Amygdala (tissue), 56 donors: Measurements from ENCODE around the gene MRPL37.
"Not testable (repeated sequence)": the region's sequence is repeated elsewhere in the genome, so short reads cannot be mapped to it uniquely, and the experiment has no call there.

ENCODE experiments used
- DNase-seq, 56 donors: peaks; one replicate each; lab custom pipeline; 2025; lab: John Stamatoyannopoulos, UW

Gene MRPL37

DNA sequence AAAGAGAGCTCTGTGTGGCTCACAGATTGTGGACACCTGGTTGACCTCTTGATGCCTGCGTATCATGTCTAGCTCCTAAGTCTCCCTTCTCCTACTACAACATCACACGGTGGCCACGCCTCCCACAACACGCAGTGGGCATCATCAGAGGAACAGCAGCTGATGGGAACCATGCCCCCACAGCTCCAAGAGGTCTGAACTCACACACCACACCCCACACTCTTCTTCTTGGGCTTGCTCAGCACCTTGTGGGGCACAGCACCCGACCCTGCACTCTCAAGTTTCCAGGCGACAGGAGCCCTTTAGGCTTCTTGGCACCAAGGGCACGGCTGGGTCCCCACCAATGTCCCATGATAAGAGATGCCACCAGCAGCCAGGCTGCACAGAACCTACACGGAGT, 28.4 kb upstream of the MRPL37 start:
- no peak for DNase-seq

DNA sequence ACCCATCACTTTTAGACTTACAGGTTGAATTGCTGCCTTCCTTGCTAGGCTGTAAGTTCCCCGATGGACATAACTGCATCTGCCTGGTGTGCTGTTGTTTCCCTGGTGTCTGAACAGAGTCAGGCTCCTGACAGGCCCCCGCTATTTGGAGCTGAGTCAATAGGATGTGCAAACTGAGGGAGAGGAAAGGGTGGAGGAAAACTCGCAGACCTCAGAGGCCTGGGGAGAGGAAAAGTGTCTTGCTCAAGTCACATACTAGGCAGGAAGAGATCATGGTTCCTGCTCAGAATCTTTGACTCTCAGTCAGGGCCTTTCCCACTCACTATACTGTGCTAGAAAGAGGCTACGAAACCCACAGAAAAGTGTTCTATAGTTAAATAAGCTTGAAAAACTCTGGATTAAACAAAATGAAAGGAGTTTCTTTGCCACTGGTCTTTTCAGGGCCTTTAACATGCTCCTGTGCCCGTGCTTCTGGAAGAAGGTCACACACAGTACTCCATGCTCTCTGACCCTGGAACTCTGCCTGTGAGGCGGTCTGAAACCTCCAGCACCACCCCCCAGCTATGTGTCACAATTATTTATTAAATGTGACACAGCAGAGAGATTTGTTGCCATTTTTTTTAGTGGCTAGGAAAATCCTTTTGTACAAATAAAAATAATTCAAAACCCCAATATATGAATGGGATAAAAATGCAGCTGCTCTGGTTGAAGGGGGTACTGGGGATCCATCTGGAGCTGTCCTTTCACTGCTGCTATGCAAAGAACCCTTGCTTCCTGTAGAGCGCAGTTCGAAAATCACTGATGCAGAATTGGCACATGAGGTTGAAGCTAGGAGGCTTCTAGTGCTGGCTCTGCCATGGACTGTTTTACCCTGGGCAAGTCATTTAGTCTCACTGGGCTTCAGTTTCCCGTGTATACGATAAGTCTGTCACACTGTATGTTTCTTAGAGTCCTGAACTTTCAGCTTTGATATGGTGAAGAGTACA, 27.1 kb upstream of the MRPL37 start:
- DNase-seq = peak in 1 of 56 donors; percentile 18

DNA sequence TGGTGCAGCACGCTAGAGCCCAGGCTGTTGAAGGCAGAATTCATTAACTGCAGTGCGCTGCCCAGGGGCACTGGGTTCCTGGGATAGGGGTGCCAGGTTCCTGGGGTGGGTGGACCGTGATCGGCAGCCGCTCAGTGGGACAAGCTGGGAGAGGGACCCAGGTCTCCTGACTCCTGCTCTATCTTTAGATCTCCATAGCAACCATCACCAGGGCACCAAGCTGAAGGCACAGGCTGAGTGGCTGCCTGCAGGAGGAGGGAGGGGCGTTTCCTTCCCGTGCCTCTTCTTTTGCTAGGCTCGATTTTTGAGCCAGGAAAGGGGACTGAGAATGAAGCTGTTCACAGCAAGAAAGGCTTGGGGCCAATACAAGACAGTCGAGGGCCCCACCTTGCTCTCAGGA, 26.3 kb upstream of the MRPL37 start:
- DNase-seq = peak in 31 of 56 donors; percentile 5 to 66 (median 39)

DNA sequence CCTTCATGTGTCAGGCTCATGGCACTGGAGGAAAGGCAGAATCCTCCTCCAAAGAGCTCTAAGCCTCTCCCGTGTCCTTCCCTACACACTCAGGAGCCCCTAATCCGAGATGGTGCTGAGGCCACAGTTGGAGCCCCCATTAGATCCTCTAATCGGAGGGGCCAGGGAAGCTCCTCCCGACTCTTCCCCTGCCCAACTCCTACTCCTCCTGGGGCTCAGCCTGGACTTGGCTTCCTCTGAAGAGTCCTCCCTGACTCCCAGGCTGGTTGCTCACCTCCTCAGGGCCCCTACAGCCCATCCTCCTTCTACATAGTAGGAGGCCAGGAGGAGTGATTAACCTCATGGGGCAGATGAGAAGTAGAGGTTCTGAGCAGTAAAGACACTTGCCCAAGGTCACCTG, 25.9 kb upstream of the MRPL37 start:
- DNase-seq = no peak

DNA sequence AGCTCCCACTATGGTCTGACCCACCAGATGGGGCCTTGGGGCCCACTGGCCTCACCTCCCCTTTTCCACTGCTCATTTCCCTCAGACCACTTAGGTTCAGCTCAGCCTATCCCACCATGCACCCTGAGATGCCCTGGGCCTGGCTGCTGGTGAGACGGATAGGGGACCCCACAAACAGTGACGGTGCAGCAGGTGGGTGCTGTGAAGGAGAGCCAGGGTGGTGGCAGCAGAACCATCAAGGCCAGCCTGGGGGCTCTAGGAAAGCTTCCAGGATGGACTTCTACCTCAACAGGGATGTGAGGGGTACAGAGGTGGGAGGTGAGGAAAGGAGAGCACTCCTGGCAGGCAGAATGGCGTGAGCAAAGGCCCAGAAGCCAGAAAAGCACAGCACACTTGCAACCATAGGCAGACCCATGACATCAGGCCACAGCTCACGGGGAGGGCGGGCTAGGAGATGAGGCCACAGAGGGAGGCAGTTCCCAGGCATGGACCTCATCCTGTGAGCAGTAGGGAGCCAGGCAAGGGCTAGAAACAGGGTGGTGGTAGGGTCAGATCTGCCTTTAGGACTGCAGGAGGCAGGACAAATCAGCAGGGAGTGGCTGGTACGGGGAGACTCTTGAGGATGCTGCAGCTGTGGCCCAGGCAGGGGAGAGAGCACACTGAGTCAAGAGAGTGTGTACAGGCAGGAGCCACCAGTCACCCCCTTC, 23.2 kb upstream of the MRPL37 start:
- DNase-seq = no peak

DNA sequence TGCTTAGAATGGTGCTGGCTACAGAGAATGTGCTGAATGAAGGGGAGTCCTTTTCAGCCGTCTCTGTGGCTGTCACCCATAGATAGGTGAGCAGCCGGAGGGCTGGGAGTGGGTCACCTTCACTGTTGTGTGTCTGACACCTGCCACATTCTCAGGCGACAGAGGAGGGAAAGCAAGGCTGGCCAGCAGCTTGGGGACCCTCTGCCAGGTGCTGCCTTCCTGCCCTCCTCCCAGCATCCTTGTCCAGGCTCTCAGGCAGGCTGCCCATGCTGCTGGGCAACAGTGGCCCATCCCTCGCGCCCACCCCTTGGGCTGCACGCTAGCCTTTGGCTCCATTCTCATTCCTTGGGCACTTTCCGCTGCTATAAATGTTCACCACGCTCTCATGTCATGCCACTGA, 22.2 kb upstream of the MRPL37 start:
- no peak for DNase-seq

DNA sequence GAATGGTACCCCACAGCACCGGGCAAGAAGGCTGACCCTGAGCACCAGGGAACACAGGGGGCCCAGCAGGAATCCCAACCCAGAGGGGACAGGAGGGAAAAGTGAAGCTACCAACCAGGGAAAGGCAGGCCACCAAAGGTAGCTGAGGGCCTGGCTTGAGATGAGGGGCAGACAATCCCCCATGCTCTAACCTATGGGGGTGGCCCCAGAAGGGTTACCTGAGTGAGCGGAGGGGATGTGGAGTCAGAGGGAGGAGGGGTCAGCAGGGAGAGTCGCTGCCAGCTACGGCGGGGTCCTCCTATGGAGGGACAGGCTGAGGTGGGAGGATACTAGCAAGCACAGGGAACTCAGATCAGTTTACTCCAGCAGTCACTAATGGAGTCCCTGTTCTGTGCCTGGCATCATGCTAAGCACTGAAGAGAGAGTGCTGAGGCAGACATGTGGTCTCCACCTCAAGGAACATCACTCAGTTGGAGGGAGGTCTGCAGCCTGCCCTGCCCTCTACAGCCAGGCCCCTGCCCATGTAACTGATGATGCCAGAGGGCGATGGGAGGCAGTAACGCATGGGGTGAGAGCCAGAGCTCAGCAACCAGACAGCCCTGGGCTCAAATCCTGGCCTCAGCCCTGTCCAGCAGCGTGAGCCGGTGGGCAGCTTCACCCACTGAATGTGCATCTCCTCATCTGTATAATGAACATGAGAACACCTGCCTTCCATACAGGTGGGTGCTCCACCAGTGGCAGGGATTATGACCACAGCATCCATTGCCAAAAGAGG, 21.5 kb upstream of the MRPL37 start:
- DNase-seq = no peak

DNA sequence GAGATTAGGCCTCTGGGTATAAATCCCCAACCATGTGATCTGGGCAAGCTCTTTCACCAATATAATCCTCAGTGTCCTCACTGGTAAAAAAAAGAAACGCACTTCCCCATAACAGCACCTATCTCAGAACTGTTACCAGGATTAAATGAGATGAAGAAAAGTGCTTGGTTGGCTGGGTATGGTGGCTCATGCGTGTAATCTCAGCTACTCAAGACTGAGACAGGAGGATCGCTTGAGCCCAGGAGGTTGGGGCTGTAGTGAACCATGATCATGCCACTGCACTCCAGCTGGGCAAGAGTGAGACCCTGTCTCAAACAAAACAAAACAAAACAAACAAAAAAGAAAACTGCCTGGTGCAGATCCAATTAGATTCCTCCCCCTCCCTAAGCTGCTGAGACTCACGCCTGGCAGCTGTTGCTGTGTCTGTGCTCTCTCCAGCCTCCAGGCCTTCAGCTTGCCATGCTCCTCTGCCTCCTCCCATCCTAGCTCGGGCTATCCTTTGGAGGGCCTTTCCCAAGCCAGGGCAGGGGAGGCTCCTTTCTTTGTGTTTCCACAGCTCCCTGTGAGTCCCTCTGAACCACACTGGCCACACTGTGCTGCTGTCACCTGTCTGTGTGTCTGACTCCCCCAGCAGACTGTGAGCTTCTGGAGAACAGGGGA, 19.1 kb upstream of the MRPL37 start:
- no peak for DNase-seq

DNA sequence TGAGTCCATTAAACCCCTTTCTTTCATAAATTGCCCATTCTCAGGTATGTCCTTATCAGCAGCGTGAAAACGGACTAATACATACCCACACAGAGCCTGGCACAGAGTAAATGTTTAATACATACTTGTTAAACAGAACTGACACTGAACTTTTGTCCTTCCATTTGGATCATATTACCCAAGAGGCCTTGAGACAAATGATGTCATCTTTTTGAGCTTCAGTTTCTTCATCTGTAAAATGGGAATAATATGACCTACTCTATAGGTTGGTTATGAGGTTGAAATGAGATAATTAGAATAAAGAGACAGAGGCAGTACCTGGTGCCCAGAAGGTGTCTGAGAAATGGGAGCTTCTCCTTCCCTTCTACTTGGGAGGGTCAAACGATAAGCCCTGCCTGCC, 13.9 kb upstream of the MRPL37 start:
- DNase-seq = no peak

DNA sequence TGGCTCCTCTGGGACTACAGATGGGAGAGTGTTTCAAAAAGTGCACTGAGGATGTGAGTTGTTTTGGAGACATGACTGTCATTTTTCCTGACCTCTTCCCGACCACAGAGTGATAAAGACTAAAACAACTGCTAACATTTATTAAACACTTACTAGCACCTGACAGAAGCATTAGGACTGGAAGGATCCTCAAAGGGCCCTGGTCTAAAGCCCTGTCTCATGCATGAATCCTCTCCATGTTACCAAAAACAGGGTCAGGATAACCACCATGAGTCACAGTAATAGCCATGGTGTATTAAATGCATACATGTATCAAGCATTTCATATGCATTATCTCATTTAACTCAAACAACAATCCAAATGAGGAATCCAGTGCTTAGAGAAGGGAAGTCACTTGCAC, 11.7 kb upstream of the MRPL37 start:
- no peak for DNase-seq

DNA sequence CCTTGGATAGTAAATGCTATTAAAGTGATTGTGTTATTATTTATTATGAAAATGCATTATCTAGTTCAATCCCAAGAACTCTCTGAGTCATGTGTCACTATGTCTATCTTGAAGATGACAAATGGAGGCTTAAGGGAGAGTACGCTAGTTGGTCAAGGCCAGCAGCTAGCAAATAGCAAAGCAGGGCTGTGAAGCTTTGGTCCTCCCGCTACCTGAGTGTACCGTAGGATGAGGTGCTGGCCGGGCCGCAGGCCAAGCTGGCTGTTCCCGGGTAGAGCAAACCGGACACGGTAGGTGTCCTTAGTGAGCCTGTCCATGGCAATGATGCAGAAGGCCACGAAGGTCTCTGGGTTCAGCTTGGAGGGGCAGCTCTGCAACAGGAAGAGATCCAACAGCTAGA, 9.4 kb upstream of the MRPL37 start:
- no peak for DNase-seq

DNA sequence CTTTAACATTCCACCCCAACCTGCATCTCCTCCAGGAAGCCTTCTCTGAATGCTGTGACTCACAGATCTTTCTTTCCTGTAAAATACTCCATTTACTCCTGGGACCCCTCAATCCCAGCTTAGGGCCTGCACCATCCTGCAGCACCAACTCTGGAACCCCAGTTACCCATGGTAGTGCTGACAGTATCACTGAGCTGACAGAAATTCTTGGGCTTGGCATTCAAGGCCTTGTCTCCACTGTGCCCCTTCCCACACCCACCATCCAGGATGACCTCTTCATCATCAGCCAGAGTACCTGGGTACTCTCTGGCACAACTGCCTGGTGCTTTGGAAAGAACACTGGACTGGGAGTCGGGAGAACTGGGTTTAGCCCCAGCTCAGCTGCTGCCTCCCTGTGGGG, 8.4 kb upstream of the MRPL37 start:
- no peak for DNase-seq

DNA sequence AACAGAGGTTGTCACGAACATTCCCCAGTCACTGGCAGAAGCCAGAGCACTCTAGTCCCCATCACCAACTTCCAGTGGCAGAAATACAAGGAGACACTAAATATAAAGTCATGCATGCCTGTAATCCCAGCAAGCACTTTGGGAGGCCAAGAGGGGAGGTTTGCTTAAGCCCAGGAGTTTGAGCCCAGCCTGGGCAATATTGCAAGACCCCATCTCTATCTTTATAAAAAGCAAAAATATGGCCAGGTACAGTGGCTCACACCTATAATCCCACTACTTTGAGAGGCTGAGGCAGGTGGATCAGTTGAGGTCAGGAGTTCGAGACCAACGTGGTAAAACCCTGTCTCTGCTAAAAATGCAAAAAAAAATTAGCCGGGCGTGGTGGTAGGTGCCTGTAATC, 6.5 kb upstream of the MRPL37 start:
- no peak for DNase-seq

DNA sequence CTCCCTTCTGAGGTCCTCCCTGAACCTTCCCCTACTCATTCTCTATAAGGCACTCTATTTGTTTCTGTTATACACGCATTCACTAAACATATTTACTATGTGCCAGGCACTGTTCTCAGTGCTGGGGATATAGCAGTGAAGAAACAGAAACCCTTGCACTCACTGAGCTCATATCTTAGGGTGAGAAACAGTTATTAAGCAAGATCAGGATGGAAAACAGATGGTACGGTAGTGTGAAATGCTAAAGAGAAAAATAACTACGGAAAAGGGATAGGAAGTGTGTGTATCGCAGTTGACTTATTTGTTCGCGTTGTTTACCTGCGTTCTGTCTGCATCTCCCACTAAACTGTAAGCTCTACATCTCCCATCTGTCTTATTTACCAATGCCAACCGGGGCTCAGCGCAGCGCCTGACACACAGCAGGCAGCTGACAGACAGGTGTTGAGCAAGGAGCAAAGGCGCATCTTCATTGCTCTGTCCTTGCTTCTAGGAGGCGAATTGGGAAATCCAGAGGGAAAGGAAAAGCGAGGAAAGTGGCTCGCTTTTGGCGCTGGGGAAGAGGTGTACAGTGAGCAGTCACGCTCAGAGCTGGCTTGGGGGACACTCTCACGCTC, 709 bp upstream of the MRPL37 start:
- DNase-seq = peak in 1 of 56 donors; percentile 56

DNA sequence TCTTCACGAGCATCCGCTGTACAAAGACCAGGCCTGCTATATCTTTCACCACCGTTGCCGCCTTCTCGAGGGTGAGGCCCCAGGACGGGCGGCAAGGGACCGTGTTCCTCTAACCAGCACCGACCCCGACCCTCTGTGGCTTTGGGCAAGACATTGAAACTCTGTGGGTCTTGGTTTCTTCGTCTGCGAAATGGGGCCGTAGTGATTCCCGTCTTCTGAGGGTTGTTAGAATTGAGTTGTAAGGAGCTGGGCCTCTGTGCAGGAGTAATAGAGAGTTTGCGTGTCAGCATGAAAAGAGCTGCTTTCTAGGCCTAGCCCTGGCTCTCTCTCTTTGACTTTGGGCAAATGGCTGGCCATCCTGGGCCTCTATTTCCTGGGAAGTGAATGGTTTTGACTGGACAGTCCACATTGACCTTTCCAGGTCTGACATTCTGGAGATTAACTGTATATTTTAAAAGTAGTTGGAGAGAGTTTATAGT, 591 bp downstream of the MRPL37 start:
- peak in 1 of 56 donors; percentile 25 for DNase-seq

DNA sequence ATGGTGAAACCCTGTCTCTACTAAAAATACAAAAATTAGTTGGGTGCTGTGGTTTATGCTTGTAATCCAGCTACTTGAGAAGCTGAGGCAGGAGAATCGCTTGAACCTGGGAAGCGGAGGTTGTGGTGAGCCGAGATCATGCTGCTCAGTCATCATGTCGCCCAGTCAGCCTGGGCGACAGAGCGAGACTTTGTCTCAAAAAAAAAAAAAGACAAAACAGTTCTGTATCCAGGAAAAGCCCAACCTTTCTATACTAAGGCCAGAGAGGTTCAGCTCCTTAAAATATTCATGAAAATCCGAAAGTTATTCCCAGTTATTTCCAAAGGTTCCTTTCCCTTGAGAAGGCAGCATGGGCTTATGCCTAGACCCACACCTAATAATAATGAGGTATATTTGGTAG, 4.2 kb downstream of the MRPL37 start:
- DNase-seq = no peak

DNA sequence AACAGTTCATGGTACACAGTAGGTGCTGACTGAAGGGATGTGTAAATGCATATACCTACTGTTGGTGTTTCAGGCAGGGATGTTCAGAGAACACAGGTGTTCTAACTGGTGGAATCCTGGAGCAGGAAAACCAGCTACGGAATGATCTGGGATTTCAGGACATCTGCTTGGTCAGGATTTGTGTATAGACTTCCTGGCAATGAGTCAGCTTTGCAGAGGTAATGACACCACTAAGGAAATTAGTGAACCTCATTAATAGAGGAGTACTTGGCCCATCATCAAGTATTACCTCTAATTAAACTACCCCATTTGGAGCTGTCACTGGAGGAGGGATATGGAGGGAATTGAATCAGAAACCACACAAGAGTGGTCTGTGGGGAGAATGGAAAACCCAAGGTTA, 7.3 kb downstream of the MRPL37 start:
- DNase-seq = no peak

DNA sequence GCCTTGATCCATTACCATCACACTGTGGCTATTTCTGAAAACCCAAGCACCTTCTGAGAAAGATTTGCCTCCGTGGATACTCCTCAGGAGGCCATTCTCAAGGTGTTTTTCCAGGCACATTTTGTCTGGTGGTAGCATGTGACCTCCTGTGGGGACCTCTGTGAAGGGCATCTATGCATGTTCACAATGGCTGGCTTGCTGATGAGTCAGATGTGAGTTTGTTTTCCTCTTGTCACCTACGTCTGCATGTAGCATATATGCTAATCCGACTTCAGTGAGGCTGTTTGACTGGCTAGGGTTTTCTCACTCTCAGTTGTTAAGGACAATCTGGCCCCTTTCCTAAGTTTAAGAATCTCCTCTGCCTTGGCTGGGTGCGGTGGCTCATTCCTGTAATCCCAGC, 7.9 kb downstream of the MRPL37 start:
- not testable (repeated sequence) for DNase-seq

DNA sequence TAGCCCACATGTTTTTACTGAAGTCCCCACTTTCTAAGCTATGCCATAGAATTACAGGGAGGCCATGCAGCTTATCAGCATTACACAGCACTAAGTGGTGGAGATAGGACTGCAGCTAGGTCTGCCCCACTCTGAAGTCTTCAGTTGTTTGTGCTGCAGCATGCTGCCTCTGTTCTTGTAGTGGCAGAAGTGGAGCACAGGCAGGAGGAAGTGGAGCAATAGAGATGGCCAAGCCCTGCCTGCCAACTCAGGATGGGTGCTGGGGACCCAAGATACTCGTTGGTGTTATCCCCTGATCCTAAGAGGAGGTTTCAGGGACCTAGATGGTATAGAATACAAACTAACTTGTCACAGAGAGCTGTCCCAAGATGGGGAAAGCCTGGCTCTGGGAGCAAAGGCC, 12.9 kb downstream of the MRPL37 start:
- DNase-seq = no peak

DNA sequence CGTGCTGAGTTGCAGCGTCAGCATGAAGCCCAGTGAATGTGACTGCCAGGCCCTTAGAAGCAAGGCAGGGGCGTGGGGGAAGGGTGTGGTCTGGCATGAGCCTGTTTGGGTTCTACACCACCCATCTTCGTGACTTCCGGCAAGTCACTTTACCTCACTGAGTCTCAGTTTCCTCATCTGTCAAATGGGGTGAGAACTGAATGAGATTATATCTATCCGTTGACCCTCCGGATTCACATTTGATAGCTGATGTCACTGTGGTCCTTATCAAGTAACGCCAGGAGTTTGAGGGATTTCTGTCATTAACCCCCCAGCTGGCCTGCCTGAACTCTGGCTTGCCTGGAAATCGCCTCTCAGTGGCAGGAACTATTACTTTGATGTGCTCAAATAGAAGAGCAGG, 15.6 kb downstream of the MRPL37 start:
- no peak for DNase-seq
